NCI-H748 treated with DMSO at 0.1 percent for 48 hours (cell line): Measurements from ENCODE around the gene PRKCE.

ENCODE experiments used
- DNase-seq: peaks from one replicate; lab custom pipeline; 2025; lab: John Stamatoyannopoulos, UW

The PRKCE gene

DNA sequence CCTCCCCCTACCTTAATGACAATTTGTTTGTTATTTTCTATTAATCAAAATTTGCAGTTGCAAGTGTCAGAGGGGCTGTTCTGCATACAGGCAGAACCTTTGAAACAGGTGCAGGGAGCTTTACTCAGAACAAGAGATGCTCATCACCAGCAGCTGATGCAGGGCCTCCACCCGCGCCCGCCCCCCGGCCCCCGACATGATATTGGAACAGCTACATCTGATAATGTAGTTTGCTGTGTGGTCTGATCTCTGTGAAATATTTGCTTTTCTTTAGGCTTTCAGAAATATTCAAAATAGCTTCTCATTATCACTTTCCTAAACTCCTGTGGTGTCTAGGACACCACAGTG, 130.0 kb downstream of the PRKCE start:
- DNase-seq = no peak

- no peak for DNase-seq
Measured at GRCh38 chr2:45782436-45782835, 131.0 kb downstream of the PRKCE start.

DNA sequence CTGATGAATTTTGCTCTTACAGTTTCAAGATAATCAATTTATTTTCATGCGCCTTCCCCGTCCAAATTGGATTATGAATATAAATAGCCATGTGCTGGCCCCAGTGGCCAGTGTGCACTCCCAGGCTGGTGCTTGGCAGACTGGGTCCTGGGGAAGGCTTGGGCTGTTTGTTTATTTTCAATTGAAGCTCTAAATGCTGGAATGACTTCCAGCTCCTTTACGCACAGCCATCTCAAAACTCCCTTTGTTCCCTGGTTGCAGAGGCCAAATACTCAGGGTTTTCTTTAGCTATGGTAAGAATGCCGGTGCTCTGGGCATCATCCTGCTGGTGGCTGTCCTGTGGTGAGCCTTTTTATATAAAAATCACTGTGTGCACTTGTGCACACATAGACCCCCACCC, 131.5 kb downstream of the PRKCE start:
- no peak for DNase-seq

- no peak for DNase-seq
Measured at GRCh38 chr2:45786030-45786835, 134.8 kb downstream of the PRKCE start.

GRCh38 chr2:45786836-45787357, 135.4 kb downstream of the PRKCE start:
- DNase-seq = no peak

GRCh38 chr2:45788401-45788800, 136.9 kb downstream of the PRKCE start:
- no peak for DNase-seq

GRCh38 chr2:45789317-45789716, 137.8 kb downstream of the PRKCE start:
- no peak for DNase-seq

DNA sequence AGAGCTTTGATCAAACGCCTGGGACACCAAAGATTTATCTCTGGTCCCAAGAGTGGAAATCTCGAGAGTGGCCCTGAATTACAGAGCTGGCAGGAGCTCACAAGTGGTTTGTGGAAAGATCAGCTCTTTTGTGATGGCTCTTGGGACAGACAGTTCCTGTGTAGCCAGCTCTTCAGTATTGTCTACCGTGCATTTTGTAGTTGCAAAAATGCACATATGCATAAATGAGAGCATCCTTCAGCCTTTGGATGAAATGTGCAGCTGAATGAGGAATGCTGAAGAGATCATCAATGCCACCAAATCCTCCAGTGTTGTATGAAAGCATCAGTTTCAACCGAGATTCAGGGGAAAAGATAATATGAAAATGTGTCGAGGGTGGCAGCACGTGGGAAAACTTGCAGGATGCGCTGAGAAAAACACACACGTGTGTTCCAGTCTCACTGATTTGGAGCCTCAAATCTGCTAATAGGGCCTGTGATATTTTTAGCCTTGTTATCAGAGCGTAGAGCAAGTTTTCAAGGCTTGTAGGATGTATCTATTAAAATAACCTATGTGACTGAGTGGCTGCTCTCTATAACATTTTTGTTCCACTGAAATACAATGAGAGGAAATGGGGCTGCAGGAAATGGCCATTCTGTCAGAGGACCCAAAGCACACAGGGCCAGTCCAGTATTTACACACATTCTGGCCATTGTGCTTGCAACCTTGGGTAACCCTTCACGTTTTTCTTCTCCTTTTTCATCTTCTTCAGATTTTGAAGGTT, 138.7 kb downstream of the PRKCE start:
- no peak for DNase-seq

DNA sequence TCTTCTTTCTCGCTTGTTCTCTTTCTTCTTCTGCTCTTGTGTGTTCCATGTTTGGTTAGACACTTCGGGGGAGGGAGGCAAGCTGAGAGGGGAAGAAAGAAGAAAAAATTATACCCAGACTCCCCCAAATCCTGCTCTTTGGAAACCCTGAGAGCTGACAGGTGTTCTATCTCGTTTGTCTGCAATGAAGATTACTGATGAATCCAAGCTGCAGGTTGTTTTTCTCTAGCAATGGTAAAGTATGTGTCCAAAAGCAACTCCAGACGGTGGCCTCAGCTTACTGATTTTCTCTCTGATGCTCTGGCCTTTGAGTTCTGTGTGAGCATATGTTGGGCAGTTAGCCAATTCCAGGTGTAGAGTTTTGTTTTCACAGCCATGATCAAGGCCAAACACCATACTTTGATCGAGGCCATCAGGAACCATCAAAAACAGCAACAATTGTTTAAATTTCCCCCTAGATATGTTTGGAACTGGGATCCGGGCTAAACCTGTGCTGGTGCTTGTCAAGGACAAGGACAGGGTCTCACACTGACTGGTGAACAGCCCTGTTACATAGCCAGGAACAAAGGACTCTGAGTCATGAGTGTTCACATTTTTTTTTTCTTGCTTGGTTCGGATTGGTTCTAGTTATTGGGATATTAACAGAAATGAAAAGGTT, 142.0 kb downstream of the PRKCE start:
- DNase-seq = no peak

- DNase-seq = no peak
Measured at GRCh38 chr2:45794134-45794617, 142.7 kb downstream of the PRKCE start.

GRCh38 chr2:45796500-45796899, 145.0 kb downstream of the PRKCE start:
- no peak for DNase-seq

GRCh38 chr2:45797451-45798230, 146.2 kb downstream of the PRKCE start:
- DNase-seq = no peak

DNA sequence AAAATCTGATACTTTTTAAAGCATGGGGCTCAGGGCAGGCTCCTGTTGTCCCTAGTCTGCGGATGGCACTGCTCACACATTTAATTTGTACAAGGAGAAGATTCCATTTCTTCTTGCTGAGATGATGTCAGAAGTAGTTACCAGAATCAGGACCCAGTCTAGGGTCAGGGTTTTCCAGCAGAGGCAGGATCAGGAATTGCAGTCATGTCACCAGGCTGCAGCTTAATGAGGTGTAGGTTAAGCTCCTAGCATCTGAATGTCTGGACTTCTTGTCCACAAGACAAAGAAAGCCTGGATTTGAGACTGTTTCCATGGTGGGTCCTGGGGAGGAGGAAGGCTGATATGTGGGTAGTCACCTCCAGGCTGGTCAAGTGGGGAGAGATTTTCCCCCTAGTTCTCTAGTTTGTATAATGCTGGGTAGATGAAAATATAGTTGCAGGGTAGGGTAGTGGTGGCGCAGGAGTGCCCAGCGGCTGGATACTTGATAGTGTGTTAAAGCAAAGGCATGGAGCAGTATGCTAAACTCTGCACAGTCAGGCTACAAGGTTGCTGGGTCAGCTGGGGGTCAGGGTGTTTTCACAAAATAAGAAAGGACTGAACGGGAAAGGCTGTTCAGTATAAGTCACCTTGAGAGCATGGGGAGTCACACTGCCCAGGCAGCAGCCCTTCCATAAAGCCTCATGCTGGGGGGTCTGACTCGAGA, 148.4 kb downstream of the PRKCE start:
- no peak for DNase-seq

DNA sequence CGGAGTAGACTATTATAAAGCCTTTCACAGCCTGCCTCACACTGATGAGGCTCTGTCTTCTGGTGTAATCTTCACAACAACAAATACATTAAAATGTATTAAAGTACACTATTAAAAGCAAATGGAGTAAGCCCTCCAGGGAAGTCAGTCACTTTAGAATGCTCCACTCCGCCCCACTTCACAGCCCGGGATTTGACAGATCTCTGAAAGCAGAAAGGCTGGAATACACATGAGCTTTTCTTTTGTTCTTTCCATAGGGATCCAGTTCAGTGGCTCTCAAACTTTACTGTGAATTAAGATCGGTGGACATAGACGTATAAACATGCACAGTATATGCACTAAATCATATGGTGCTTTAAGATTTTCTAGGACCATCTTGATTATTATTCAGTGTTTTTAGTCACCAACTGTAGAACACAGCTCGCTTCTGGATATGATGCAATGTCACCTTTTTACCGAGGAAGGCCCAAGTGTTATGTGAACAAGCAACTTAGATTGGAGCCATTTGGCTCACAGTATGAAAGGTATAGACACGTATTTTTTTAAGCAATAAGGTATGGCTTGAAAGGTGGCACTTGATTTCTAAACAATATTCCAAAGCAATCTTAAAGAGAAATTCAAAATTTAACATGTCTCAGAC, 151.1 kb downstream of the PRKCE start:
- no peak for DNase-seq

DNA sequence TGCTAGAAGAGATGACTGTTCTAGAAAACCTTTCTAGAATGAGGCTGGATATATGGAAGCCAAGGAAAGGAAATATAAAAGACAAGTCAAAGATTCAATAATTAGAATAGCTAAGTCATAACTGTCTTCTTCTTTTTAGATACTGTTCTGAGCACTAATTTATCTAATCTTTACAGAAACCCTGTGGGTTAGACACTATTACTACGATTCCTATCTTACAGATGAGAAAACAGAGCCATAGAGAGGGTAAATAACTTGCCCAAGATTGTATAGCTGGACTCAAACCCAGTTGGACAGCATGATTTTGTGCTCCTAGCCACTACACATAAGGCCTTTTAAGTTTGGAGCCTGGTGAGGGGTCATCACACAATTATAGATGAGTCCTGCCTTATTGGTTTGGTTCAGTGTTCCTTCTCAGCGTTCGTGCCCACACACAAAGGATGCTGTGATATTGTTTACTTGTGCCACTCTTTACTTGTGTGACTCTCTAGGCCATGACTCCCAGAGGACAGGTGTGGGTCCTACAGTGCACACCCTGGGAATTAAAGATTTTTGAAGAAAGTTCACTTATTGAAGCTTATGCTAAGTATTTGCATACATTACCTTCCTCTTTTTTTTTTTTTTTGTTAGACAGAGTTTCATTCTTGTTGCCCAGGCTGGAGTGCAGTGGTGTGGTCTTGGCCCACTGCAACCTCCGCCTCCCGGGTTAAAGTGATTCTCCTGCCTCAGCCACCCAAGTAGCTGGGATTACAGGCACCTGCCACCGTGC, 153.7 kb downstream of the PRKCE start:
- DNase-seq = no peak

- DNase-seq = no peak
Measured at GRCh38 chr2:45806563-45807358, 155.3 kb downstream of the PRKCE start.

- no peak for DNase-seq
Measured at GRCh38 chr2:45808294-45808800, 156.9 kb downstream of the PRKCE start.

GRCh38 chr2:45809205-45809604, 157.7 kb downstream of the PRKCE start:
- no peak for DNase-seq

DNA sequence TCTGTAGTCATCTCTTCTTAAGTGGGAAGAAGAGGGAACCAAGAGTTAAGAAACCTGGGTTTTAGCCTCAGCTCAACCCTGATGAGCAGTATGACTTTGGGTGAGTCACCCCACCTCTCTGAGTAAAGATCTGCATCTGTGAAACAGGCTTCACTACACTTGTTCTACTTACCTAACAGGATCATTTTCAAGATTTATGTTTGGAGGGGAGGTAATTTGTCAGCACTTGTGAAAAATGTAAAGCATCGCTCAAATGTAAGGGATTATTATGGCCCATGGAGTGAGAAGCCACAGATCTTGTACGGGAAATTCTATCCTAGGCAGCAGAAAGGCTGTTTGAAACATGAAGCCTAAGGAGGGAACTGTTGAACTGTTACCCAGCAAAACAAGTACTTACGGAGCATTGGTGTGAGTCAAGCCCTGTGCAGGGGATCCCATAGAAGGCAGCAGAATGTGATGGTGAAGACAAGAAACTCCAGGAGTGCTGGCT, 160.6 kb downstream of the PRKCE start:
- DNase-seq = no peak
